GM12878 (cell line): ENCODE measurements around the gene GCK. TPM values are rescaled to one million over a fixed set of nuclear protein-coding genes. Genes with fewer than 3 reads are reported as not detected.

Experiments
- ATAC-seq: fragments of 200-7000 bp; cut with Tn5 transposase; 3 replicates; pipeline ENCODE4 v1.9.1; 2020; ENCODE audit warnings: mild to moderate bottlenecking, moderate library complexity
- BruUV-seq: library from RNA; stranded (reverse); fragments of 400-500 nt; replicated peaks from 2 replicates; lab custom pipeline; 2021; lab: Mats Ljungman, UMichigan
- CTCF ChIA-PET: fragments of 300-600 bp; sonication (Branson Sonifier 250); formaldehyde crosslinking; extraction: SDS; loops from one replicate; lab custom pipeline; 2021; ENCODE audit warnings: inconsistent platforms; lab: Yijun Ruan, JAX
- POLR2A ChIA-PET: fragments of 350-600 bp; formaldehyde crosslinking; extraction: SDS; loops from one replicate; lab custom pipeline; 2021; ENCODE audit warnings: inconsistent platforms; lab: Charles Lee
- RAD21 ChIA-PET: fragments of 300-600 bp; sonication (Branson Sonifier 250); formaldehyde crosslinking; loops from one replicate; lab custom pipeline; 2023; ENCODE audit warnings: antibody characterized with exemption; ENCODE audit not compliant: unreplicated experiment; lab: Charles Lee
- SMC1A ChIA-PET: fragments of 300-600 bp; sonication (Branson Sonifier 250); formaldehyde crosslinking; loops from one replicate; lab custom pipeline; 2023; ENCODE audit not compliant: unreplicated experiment, uncharacterized antibody; lab: Charles Lee
- DNase-seq: peaks from one replicate; pipeline ENCODE4 v3.0.0-alpha.2; 2011; ENCODE audit warnings: low read depth, low spot score
- FAIRE-seq: peaks from 3 replicates; lab custom pipeline; 2011; peaks lifted over from hg19 to GRCh38; lab: Jason Lieb, UNC
- H2AFZ ChIP-seq: 2 replicates; pipeline ENCODE4 v1.6.0; 2011; ENCODE audit warnings: low read depth, low read length, control low read depth; ENCODE audit not compliant: control insufficient read depth
- H3K27ac ChIP-seq: 2 replicates; pipeline ENCODE4 v1.5.1; 2011; ENCODE audit warnings: control low read depth; ENCODE audit not compliant: control insufficient read depth, insufficient read depth
- H3K27me3 ChIP-seq, 2 experiments: replicated peaks in 1 of 2; 2 replicates each; pipeline versions ENCODE4 v1.6.0 to v1.6.1; 2011; ENCODE audit warnings: low read length in 1 of 2; ENCODE audit not compliant: control insufficient read depth in 2 of 2, insufficient read depth in 2 of 2
- H3K36me3 ChIP-seq, 2 experiments: 2 replicates each; pipeline ENCODE4 v1.5.1; 2011; ENCODE audit warnings: low read length in 1 of 2; ENCODE audit not compliant: control insufficient read depth in 2 of 2, insufficient read depth in 2 of 2
- H3K4me1 ChIP-seq: 2 replicates; pipeline ENCODE4 v1.6.1; 2011; ENCODE audit warnings: mild to moderate bottlenecking, low read length, moderate library complexity, mixed read lengths; ENCODE audit not compliant: control insufficient read depth, insufficient read depth
- H3K4me2 ChIP-seq: 2 replicates; pipeline ENCODE4 v1.6.0; 2011; ENCODE audit warnings: control low read depth; ENCODE audit not compliant: control insufficient read depth, insufficient read depth
- H3K4me3 ChIP-seq: fragments of 200-600 bp; sonication (generic); 2 replicates; pipeline ENCODE4 v1.5.1; 2016
- H3K79me2 ChIP-seq: 2 replicates; pipeline ENCODE4 v1.6.0; 2011; ENCODE audit warnings: low read length; ENCODE audit not compliant: control insufficient read depth, insufficient read depth
- H3K9ac ChIP-seq: 2 replicates; pipeline ENCODE4 v1.8.0; 2011; ENCODE audit warnings: low read length, control low read depth, mixed read lengths; ENCODE audit not compliant: control insufficient read depth, insufficient read depth
- H3K9me3 ChIP-seq: replicated peaks from 3 replicates; pipeline ENCODE4 v1.5.1; 2011; ENCODE audit warnings: mild to moderate bottlenecking, low read length; ENCODE audit not compliant: control insufficient read depth, insufficient read depth
- H4K20me1 ChIP-seq: 2 replicates; pipeline ENCODE4 v1.6.0; 2011; ENCODE audit not compliant: control insufficient read depth, insufficient read depth
- ATF3 ChIP-seq: IDR thresholded peaks from 2 replicates; pipeline ENCODE4 v1.6.1; 2011; ENCODE audit warnings: low read depth, mild to moderate bottlenecking, low read length, moderate library complexity, borderline replicate concordance; ENCODE audit errors: extremely low read depth
- CEBPZ ChIP-seq: fragments of 150-350 bp; IDR thresholded peaks from 2 replicates; pipeline ENCODE4 v1.6.1; 2016; ENCODE audit warnings: low read depth, low read length
- E2F4 ChIP-seq: IDR thresholded peaks from 2 replicates; pipeline ENCODE4 v1.6.1; 2012; ENCODE audit warnings: low read depth, low read length, improper control_type of control experiment
- EED ChIP-seq: sonication (generic); IDR thresholded peaks from 2 replicates; pipeline ENCODE4 v1.6.1; 2016; ENCODE audit warnings: antibody characterized with exemption, low read depth
- HDAC6 ChIP-seq: fragments of 200-600 bp; sonication (generic); IDR thresholded peaks from one replicate; pipeline ENCODE4 v1.8.0; 2017; ENCODE audit warnings: antibody characterized with exemption; ENCODE audit not compliant: unreplicated experiment
- MAX ChIP-seq: IDR thresholded peaks from 2 replicates; pipeline ENCODE4 v1.6.1; 2012; ENCODE audit warnings: low read depth, low read length, improper control_type of control experiment
- NBN ChIP-seq: fragments of 450-650 bp; IDR thresholded peaks from 2 replicates; pipeline ENCODE4 v1.6.1; 2016
- NFIC ChIP-seq: IDR thresholded peaks from 2 replicates; pipeline ENCODE4 v1.6.1; 2012; ENCODE audit warnings: low read depth, mild to moderate bottlenecking, inconsistent platforms, low read length, moderate library complexity
- NFXL1 ChIP-seq: fragments of 450-650 bp; IDR thresholded peaks from 2 replicates; pipeline ENCODE4 v1.6.1; 2017; ENCODE audit warnings: antibody characterized with exemption, mild to moderate bottlenecking, borderline replicate concordance
- RAD51 ChIP-seq: fragments of 450-650 bp; IDR thresholded peaks from 2 replicates; pipeline ENCODE4 v1.6.1; 2016; ENCODE audit warnings: moderate library complexity, mild to moderate bottlenecking, inconsistent platforms
- SREBF1 ChIP-seq: IDR thresholded peaks from 2 replicates; pipeline ENCODE4 v1.6.1; 2012; ENCODE audit warnings: mild to moderate bottlenecking, low read length
- SREBF2 ChIP-seq: IDR thresholded peaks from 2 replicates; pipeline ENCODE4 v1.6.1; 2012; ENCODE audit warnings: mild to moderate bottlenecking, low read length
- WGBS: methylation state at CpG from one replicate; pipeline ENCODE4 v1.1.6; 2016; ENCODE audit warnings: low lambda C conversion rate; ENCODE audit not compliant: insufficient replicate concordance, insufficient coverage; ENCODE audit errors: missing lambda C conversion rate; 5-methylcytosine and 5-hydroxymethylcytosine counted together
- in situ Hi-C: fragments of 300-500 bp; cut with MboI; formaldehyde crosslinking; loops from 9 replicates; pipeline ENCODE4 v1.14.3; 2018; ENCODE audit warnings: mixed read lengths
- intact Hi-C: fragments of 100-400 bp; cut with micrococcal nuclease; formaldehyde crosslinking; loops from one replicate; pipeline ENCODE4 v1.14.2; 2022; ENCODE audit not compliant: unreplicated experiment
- polyA plus RNA-seq, 11 experiments: library from polyadenylated mRNA; depleted of rRNA in 4 of 11; unstranded in 6 of 11; stranded (reverse) in 5 of 11; fragments of >200 nt; fragmentation: Nextera tagmentation in 4 of 11; fragmentation: Illumina TruSeq in 1 of 11; extraction: Ambion mirVana in 4 of 11; extraction: Trizol in 1 of 11; gene quantifications; 1 replicate in 1 of 11; 2 replicates in 10 of 11; pipeline versions ENCODE4 v1.2.1 to v1.2.3, GENCODE V29; 2011 to 2016; ENCODE audit warnings: inconsistent platforms in 2 of 11, missing spikeins in 2 of 11, low read depth in 1 of 11
- total RNA-seq, 4 experiments: library from RNA; depleted of rRNA in 3 of 4; stranded (reverse); fragments of >200 nt in 3 of 4; fragmentation: Illumina TruSeq in 1 of 4; extraction: Trizol in 1 of 4; gene quantifications; 2 replicates each; pipeline versions ENCODE4 v1.2.1 to v1.2.3, GENCODE V29; 2013 to 2021

The GCK gene
- total and polyA plus RNA-seq, 10 of the 15 experiments (the other 5 are each of a cell fraction or from before 2014, with no cell fraction given): 0.06 to 0.16 TPM; not detected in 8

- Histone ChIP-seq H3K27ac (no peak overlapping the region), H3K4me2 (no peak overlapping the region), H3K4me3 (no peak overlapping the region), H4K20me1 (no peaks in the 10 kb centered on the region), H3K36me3 (peaks cover 31 to 37% of the 10 kb centered on the region in 2 experiments), H3K79me2 (peaks cover 7% of the 10 kb centered on the region), H3K27me3 (no peaks in the 10 kb centered on the region), H2AFZ (no peak overlapping the region), H3K4me1 (no peaks in the 10 kb centered on the region; the same call in 1 of the 2 replicates), H3K9ac (no peak overlapping the region), H3K9me3 (no peaks in the 10 kb centered on the region)
- ChIA-PET RAD21 (no interaction called here), SMC1A (no interaction called here), POLR2A (no interaction called here), CTCF (no interaction called here)
- ATAC-seq (no peak), FAIRE-seq (no peak), DNase-seq (no peak)
- 97% methylated on average over 7 of the region's 7 CpGs for WGBS
- intact Hi-C loops: no loop called here
- no TSS peak for BruUV-seq
- no peak for TF ChIP-seq NFIC
- no peak for TF ChIP-seq RAD51
- no peak for TF ChIP-seq ATF3
- TF ChIP-seq MAX: no peak
- no peak for TF ChIP-seq CEBPZ
- TF ChIP-seq SREBF1: no peak
- TF ChIP-seq EED: no peak
- no peak for TF ChIP-seq SREBF2
- TF ChIP-seq NFXL1: no peak
- no peak for TF ChIP-seq NBN
- no peak for TF ChIP-seq HDAC6
- no peak for TF ChIP-seq E2F4
- in situ Hi-C loops: no loop called here
Measured at GRCh38 chr7:44208085-44208484, 18.8 kb upstream of the GCK start.
